A673 (cell line): ENCODE results near the gene EVA1B. TPM values are rescaled to one million over a fixed set of nuclear protein-coding genes. Genes with fewer than 3 reads are reported as not detected.

Experiments used
- BruUV-seq: library from RNA; stranded (reverse); fragments of 400-500 nt; replicated peaks from 2 replicates; lab custom pipeline; 2021; lab: Mats Ljungman, UMichigan
- CTCF ChIA-PET: fragments of 300-600 bp; sonication (Branson Sonifier 250); formaldehyde crosslinking; loops from one replicate; lab custom pipeline; 2022; ENCODE audit warnings: antibody characterized with exemption; lab: Charles Lee
- POLR2A ChIA-PET: fragments of 300-600 bp; sonication (Branson Sonifier 250); formaldehyde crosslinking; loops from one replicate; lab custom pipeline; 2022; ENCODE audit warnings: antibody characterized with exemption; ENCODE audit not compliant: low non-redundant PET; lab: Charles Lee
- DNase-seq: peaks from one replicate; pipeline ENCODE4 v3.0.0-alpha.2; 2015; ENCODE audit warnings: low spot score
- H3K27ac ChIP-seq: fragments of 200-600 bp; sonication (generic); 2 replicates; pipeline ENCODE4 v1.5.1; 2016; ENCODE audit warnings: mixed run types, low read depth, mild to moderate bottlenecking, mixed read lengths, antibody characterized with exemption, low read length; ENCODE audit not compliant: poor library complexity, severe bottlenecking
- H3K27me3 ChIP-seq: fragments of 200-600 bp; sonication (generic); replicated peaks from 2 replicates; pipeline ENCODE4 v1.6.1; 2017; ENCODE audit warnings: mixed run types, low read depth, mild to moderate bottlenecking, mixed read lengths, antibody characterized with exemption, low read length; ENCODE audit not compliant: insufficient read depth, poor library complexity
- H3K36me3 ChIP-seq: fragments of 200-600 bp; sonication (generic); 2 replicates; pipeline ENCODE4 v1.6.1; 2016; ENCODE audit warnings: mixed run types, mild to moderate bottlenecking, mixed read lengths, antibody characterized with exemption, low read length; ENCODE audit not compliant: insufficient read depth, poor library complexity, severe bottlenecking
- H3K4me1 ChIP-seq: fragments of 200-600 bp; sonication (generic); 2 replicates; pipeline ENCODE4 v1.6.1; 2017; ENCODE audit warnings: mixed run types, mild to moderate bottlenecking, mixed read lengths, antibody characterized with exemption, low read length; ENCODE audit not compliant: insufficient read depth, poor library complexity, severe bottlenecking
- H3K4me3 ChIP-seq: fragments of 200-600 bp; sonication (generic); 2 replicates; pipeline ENCODE4 v1.5.1; 2016; ENCODE audit warnings: low read depth, mixed run types, mild to moderate bottlenecking, mixed read lengths, low read length; ENCODE audit not compliant: poor library complexity, severe bottlenecking
- H3K9me3 ChIP-seq: fragments of 200-600 bp; sonication (generic); 2 replicates; pipeline ENCODE4 v1.6.1; 2016; ENCODE audit warnings: mixed run types, low read depth, mild to moderate bottlenecking, mixed read lengths, antibody characterized with exemption, low read length; ENCODE audit not compliant: poor library complexity, severe bottlenecking
- EZH2 ChIP-seq: fragments of 200-600 bp; sonication (generic); IDR thresholded peaks from 2 replicates; pipeline ENCODE4 v1.6.1; 2017; ENCODE audit warnings: borderline replicate concordance, low read depth, mild to moderate bottlenecking, mixed read lengths, antibody characterized with exemption, low read length; ENCODE audit not compliant: poor library complexity, severe bottlenecking
- intact Hi-C: fragments of 100-400 bp; cut with micrococcal nuclease; formaldehyde crosslinking; loops from one replicate; pipeline ENCODE4 v1.10.0; 2022; ENCODE audit not compliant: unreplicated experiment
- total RNA-seq: library from RNA; stranded (reverse); gene quantifications from 2 replicates; pipeline ENCODE4 v1.2.3, GENCODE V29; 2021
- TF ChIP-seq, protein P1 (sequence below): fragments of 300-800, 200-600 bp; sonication (generic); conservative IDR thresholded peaks from 2 replicates; pipeline ENCODE4 v1.5.1; 2017; ENCODE audit warnings: low read depth, mild to moderate bottlenecking, antibody characterized with exemption, low read length, moderate library complexity, mixed read lengths

The EVA1B gene
- total RNA-seq, 1 experiment from 2014 or later, result 6.2 TPM

DNA sequence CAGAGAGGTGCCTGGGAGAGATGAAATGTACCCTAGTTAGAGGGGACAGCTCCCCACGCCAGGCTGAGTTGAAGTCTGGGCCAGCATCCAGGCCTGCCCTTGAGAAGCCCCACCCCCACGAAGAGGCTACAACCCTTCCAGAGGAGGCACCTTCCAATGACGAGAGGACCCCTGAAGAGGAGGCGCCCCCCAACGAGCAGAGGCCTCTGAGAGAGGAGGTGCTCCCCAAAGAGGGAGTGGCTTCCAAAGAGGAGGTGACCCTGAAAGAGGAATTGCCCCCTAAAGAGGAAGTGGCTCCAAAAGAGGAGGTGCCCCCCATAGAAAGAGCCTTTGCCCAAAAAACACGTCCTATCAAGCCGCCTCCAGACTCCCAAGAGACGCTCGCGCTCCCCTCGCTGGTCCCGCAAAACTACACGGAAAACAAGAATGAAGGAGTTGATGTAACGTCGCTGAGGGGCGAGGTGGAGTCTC lies 3.1 kb downstream of the EVA1B start:
- no peaks in the 10 kb centered on the region for H3K36me3 ChIP-seq
- CTCF ChIA-PET, result no interaction called here
- no peak for DNase-seq
- H3K27ac ChIP-seq, result no peak overlapping the region
- TF ChIP-seq, protein P1, sequence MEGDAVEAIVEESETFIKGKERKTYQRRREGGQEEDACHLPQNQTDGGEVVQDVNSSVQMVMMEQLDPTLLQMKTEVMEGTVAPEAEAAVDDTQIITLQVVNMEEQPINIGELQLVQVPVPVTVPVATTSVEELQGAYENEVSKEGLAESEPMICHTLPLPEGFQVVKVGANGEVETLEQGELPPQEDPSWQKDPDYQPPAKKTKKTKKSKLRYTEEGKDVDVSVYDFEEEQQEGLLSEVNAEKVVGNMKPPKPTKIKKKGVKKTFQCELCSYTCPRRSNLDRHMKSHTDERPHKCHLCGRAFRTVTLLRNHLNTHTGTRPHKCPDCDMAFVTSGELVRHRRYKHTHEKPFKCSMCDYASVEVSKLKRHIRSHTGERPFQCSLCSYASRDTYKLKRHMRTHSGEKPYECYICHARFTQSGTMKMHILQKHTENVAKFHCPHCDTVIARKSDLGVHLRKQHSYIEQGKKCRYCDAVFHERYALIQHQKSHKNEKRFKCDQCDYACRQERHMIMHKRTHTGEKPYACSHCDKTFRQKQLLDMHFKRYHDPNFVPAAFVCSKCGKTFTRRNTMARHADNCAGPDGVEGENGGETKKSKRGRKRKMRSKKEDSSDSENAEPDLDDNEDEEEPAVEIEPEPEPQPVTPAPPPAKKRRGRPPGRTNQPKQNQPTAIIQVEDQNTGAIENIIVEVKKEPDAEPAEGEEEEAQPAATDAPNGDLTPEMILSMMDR, result no peak
- TF ChIP-seq EZH2, result no peak
- intact Hi-C loops, result no loop called here
- H3K9me3 ChIP-seq, result no peaks in the 10 kb centered on the region
- H3K27me3 ChIP-seq, result no peaks in the 10 kb centered on the region
- H3K4me1 ChIP-seq, result peaks cover 12% of the 10 kb centered on the region
- no TSS peak for BruUV-seq
- POLR2A ChIA-PET, result no interaction called here
- H3K4me3 ChIP-seq, result no peak overlapping the region

DNA sequence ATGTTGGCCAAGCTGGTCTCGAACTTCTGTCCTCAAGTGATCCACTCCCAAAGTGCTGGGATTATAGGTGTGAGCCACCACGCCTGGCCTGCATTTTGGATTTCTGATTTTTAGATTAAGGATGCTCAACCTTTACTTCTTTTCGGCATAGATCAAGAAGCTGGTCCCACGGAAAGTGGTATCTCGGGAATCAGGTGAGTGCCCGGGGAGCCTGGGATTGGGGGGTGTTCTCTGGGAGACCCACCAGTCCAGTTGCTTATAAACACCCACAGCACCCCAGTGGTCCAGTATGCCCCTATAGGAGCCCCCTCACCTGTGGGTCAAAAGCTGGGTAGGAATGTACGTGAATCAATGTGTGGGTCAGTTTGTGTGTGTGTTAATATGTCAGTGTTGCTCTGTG lies 14.0 kb downstream of the EVA1B start:
- ChIA-PET CTCF (interaction anchor here (1.3 kb wide), 1 partner anchor 9 kb away, joined by 4 read pairs; no protein-coding TSS in a partner anchor), POLR2A (interaction anchor here (0.6 kb wide), 1 partner anchor 230 kb away, joined by 13 read pairs; no protein-coding TSS in a partner anchor)
- Histone ChIP-seq H3K27me3 (no peaks in the 10 kb centered on the region), H3K4me3 (no peak overlapping the region), H3K36me3 (peaks cover 1% of the 10 kb centered on the region), H3K9me3 (no peaks in the 10 kb centered on the region), H3K4me1 (no peaks in the 10 kb centered on the region), H3K27ac (no peak overlapping the region)
- no TSS peak for BruUV-seq
- TF ChIP-seq EZH2, result no peak
- TF ChIP-seq, protein P1, result no peak
- intact Hi-C loops, result loop anchor here (10.0 kb wide), 1 partner anchor 115 kb away; no protein-coding TSS in a partner anchor
- DNase-seq, result no peak

DNA sequence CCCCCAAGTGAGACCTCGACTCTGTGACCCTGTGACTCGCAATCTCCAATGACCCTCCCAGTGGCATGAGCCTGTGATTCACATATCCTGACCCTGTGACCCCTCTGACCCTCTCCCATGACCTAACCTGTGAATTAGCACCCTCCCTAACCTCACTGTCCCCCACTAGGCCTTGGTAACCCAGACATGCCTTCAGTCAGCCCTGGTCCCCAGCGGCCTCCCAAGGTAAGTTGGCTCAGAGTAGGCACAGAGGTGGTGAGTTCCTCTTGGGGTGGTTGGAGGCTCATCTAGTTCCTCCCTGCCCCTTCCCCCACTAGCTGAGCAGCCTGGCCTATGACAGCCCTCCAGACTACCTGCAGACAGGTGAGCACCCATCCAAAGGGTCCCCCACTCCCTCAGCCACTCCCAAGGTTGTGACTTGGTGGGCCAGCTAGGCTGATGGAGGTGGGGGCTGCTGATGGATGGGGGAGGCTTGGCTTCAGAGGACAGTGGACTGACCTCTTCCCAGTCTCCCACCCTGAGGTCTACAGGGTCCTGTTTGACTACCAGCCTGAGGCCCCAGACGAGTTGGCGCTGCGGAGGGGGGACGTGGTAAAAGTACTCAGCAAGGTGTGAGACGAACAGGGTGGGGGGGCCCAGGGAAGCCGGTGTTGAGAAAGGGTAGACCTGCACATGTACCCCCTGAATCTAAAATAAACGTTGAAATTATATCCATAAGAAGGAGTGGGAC lies 15.7 kb downstream of the EVA1B start:
- intact Hi-C loops, result loop anchor here (10.0 kb wide), 1 partner anchor 117 kb away; no protein-coding TSS in a partner anchor
- H3K4me1 ChIP-seq, result no peaks in the 10 kb centered on the region
- no peaks in the 10 kb centered on the region for H3K27me3 ChIP-seq
- POLR2A ChIA-PET, result interaction anchor here (0.5 kb wide), 2 partner anchors 65 to 455 kb away, joined by 4 to 6 read pairs; no protein-coding TSS in a partner anchor
- no peaks in the 10 kb centered on the region for H3K9me3 ChIP-seq
- TF ChIP-seq, protein P1, result no peak
- no peak for TF ChIP-seq EZH2
- H3K4me3 ChIP-seq, result peak overlapping the region; percentile 53
- no TSS peak for BruUV-seq
- CTCF ChIA-PET, result no interaction called here
- no peak for DNase-seq
- H3K36me3 ChIP-seq, result peaks cover 16% of the 10 kb centered on the region
- H3K27ac ChIP-seq, result no peak overlapping the region
